WTC11 (cell line): Measurements from ENCODE around the gene ABCA6.

ENCODE experiments used
- CREB1 ChIP-seq: sonication (generic); formaldehyde crosslinking; IDR thresholded peaks from 2 replicates; pipeline ENCODE4 v1.8.0; 2023; ENCODE audit warnings: mild to moderate bottlenecking, missing genetic modification reagents
- SMAD4 ChIP-seq: sonication (generic); formaldehyde crosslinking; IDR thresholded peaks from 2 replicates; pipeline ENCODE4 v1.8.0; 2022; ENCODE audit warnings: mild to moderate bottlenecking, missing genetic modification reagents
- SP1 ChIP-seq: sonication (generic); formaldehyde crosslinking; conservative IDR thresholded peaks from 2 replicates; pipeline ENCODE4 v1.8.1; 2022; ENCODE audit warnings: missing genetic modification reagents

GRCh38 chr17:69154267-69154666, 12.6 kb upstream of the ABCA6 start:
- no peak for TF ChIP-seq SMAD4 (CRISPR knock-in tag)
- TF ChIP-seq SP1 (CRISPR knock-in tag), result no peak
- no peak for TF ChIP-seq CREB1 (CRISPR knock-in tag)
